Coronary artery (tissue), 2 donors: ENCODE measurements around the gene XIAP.
"Not testable (repeated sequence)": the region's sequence is repeated elsewhere in the genome, so short reads cannot be mapped to it uniquely, and the experiment has no call there.

ENCODE experiments used
- DNase-seq: peaks from one replicate; pipeline ENCODE4 v3.0.0-alpha.2; 2017; ENCODE audit warnings: low spot score
- H3K27ac ChIP-seq, 2 donors: fragments of 200-600 bp; sonication (generic); one replicate each; pipeline ENCODE4 v1.5.1; 2016 to 2019
- H3K4me3 ChIP-seq: fragments of 200-600 bp; sonication (generic); 2 replicates; pipeline ENCODE4 v1.5.1; 2016; ENCODE audit warnings: mild to moderate bottlenecking, moderate library complexity
- CTCF ChIP-seq: fragments of 200-600 bp; sonication (generic); IDR thresholded peaks from one replicate; pipeline ENCODE4 v1.5.1; 2019; ENCODE audit warnings: antibody characterized with exemption

XIAP gene

GRCh38 chrX:123859846-123860838 is at the start of gene XIAP:
Gene XIAP (plus strand): TSS chrX:123860053. CDS start chrX:123885663, 25,610 bp downstream.
- DNase-seq, result peak; percentile 90
- no peak for TF ChIP-seq CTCF
- peak within 1 kb of the TSS; percentile 86 for H3K4me3 ChIP-seq
- H3K27ac ChIP-seq, result peak within 1 kb of the TSS; percentile 89 to 100

DNA sequence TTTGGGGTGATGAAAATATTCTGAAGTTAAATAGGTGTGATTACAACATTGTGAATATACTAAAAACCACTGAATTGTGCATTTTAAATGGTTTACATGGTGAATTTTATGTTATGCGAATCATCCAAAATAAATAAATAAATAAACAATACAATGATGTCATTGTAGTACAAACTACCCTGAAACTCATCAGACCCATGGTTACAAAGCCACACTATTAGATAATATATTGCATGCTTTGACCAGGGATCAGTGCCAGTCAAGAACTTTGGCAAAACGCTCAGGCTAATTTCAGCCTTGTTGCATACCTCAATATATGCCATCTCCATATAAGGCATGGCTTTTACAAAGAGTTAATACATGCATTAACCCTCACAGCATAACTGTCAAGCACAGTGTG is 45.5 kb upstream of the XIAP start:
- no peak overlapping the region for H3K27ac ChIP-seq

GRCh38 chrX:123814934-123815394 is 44.9 kb upstream of the XIAP start:
- H3K4me3 ChIP-seq, H3K27ac ChIP-seq, DNase-seq: not testable (repeated sequence)

More for the DNA sequence above, 45.5 kb upstream of the XIAP start:
- DNase-seq, result no peak
- TF ChIP-seq CTCF, result no peak
- no peak overlapping the region for H3K4me3 ChIP-seq

- no peak for DNase-seq
- H3K4me3 ChIP-seq, result no peak overlapping the region
Observed at GRCh38 chrX:123817288-123817894, 42.5 kb upstream of the XIAP start.

GRCh38 chrX:123818243-123818642 is 41.6 kb upstream of the XIAP start:
- no peak for DNase-seq
- Histone ChIP-seq H3K27ac (no peak overlapping the region), H3K4me3 (no peak overlapping the region)
- no peak for TF ChIP-seq CTCF

More at GRCh38 chrX:123817288-123817894, 42.5 kb upstream of the XIAP start:
- no peak for TF ChIP-seq CTCF
- H3K27ac ChIP-seq, result no peak overlapping the region

GRCh38 chrX:123822965-123823364 is 36.9 kb upstream of the XIAP start:
- DNase-seq, result no peak
- TF ChIP-seq CTCF, result no peak
- Histone ChIP-seq H3K4me3 (no peak overlapping the region), H3K27ac (no peak overlapping the region)

- no peak overlapping the region for H3K27ac ChIP-seq
- H3K4me3 ChIP-seq, result no peak overlapping the region
- no peak for TF ChIP-seq CTCF
- no peak for DNase-seq
Observed at GRCh38 chrX:123830309-123830708, 29.5 kb upstream of the XIAP start.
